NB4 (cell line): ENCODE results near the gene ENTR1.

Source experiments
- CTCF ChIP-seq: IDR thresholded peaks from one replicate; pipeline ENCODE4 v1.5.1; 2012; ENCODE audit warnings: low read depth, low read length
- POLR2A ChIP-seq: IDR thresholded peaks from 2 replicates; pipeline ENCODE4 v1.6.1; 2011; ENCODE audit warnings: mild to moderate bottlenecking; ENCODE audit not compliant: insufficient read length; ENCODE audit errors: extremely low read depth

DNA sequence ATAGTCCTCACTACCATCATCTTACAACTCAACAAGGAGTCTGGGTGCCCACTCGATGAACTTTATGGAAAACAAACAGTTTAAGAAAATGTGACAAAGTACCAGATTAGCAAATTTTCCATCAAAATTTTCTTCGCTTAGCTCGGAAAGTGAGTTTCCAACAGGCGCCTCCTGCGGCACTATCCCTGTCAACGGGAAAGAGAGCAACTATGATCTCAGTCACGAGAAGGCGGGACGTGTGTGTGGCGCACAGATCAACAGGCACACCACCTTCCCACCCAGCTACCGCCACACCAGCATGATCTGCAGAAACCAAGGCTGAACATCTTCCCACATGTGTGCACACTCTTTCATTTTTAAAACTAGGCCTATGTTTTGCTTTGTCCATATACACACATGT is 42.9 kb upstream of the ENTR1 start:
- TF ChIP-seq CTCF (no peak), POLR2A (no peak)
